ENCODE results near the gene TUBB4B.

DNA sequence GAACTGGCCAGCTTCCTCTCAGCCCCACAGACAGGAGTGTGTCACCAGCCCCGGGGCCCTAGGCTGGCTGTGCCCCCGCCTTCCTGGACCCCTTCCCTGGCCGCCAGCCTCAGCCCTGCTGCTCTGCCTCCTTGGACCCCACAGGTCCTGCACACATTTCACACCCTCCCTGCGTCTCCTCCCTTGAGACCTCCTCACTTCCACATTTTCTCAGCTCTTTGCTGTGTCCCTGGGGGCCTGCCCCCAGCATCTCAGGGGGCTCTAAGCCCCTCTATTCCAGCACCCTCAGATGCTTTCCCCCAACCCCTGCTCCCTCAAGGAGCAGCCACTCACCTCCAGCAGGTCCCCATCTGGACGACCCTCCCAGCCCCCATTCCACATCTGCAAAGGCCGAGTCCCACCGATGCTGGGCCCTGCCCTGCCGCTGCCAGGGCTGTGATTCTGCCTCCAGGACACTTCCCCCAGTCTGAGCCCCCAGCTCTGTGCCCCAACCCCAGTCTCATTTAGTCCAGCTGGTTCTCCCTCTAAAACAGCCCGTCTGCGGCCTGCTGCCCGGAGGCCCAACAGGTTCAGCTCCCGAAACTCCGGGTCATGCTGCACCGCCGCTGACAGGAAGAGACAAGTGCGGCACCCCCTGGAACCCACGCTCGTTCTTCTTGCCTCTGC lies 6.2 kb upstream of the TUBB4B start:
- TF ChIP-seq, protein P1, sequence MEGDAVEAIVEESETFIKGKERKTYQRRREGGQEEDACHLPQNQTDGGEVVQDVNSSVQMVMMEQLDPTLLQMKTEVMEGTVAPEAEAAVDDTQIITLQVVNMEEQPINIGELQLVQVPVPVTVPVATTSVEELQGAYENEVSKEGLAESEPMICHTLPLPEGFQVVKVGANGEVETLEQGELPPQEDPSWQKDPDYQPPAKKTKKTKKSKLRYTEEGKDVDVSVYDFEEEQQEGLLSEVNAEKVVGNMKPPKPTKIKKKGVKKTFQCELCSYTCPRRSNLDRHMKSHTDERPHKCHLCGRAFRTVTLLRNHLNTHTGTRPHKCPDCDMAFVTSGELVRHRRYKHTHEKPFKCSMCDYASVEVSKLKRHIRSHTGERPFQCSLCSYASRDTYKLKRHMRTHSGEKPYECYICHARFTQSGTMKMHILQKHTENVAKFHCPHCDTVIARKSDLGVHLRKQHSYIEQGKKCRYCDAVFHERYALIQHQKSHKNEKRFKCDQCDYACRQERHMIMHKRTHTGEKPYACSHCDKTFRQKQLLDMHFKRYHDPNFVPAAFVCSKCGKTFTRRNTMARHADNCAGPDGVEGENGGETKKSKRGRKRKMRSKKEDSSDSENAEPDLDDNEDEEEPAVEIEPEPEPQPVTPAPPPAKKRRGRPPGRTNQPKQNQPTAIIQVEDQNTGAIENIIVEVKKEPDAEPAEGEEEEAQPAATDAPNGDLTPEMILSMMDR (IDR thresholded peaks at IDR 0.05; ENCODE audit: borderline replicate concordance, extremely low read depth, low read length, poor library complexity, severe bottlenecking): no peak
- no peak for TF ChIP-seq EZH2 (IDR thresholded peaks at IDR 0.05; ENCODE audit: borderline replicate concordance, low read depth, low read length, severe bottlenecking)

Measured in DND-41 (cell line).